Erythroblast (primary cell): ENCODE results near the gene HUS1B.

Experiments used
- GATA1 ChIP-seq: IDR thresholded peaks from 2 replicates; pipeline ENCODE4 v1.6.1; 2011; ENCODE audit warnings: low read depth, mild to moderate bottlenecking, control low read depth, low read length, moderate library complexity
- POLR2A ChIP-seq: IDR thresholded peaks from 2 replicates; pipeline ENCODE4 v1.6.1; 2011; ENCODE audit warnings: mild to moderate bottlenecking, low read length

DNA sequence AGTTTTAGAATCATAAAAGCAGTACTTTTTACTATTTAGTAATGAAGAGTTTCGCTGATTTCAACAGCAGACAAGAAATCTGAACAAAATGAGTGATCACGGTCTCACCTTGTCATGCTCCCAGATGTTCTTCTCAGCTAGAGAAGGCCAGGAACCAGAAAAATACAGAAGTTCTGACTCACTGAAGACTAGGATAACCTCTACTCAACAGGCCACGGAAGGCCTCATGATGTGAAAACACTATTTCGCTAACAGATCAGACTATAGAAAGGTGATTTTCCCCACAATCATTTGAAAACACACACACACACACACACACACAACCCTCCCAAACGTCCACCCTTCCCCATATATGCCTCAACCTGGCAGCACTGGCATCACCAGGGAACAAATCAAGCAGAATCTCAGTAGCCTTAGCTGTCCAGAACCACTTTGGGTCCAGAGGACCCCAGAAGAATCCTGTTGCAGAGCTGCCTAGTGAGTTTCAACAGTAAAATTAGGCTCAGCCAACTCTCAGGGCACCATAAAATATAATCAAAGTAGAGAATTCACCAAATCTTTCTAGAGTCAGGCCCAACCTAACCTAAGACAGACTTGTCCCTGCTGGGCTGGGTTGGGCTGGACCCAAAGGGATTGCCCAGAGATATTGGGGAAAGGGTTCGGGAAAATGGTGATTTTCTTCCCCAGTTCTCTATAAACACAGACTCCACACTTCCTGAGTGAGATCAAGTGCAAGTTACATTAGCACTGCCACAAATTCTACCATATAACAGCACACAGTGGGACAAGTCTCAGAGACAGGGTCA, 28.1 kb upstream of the HUS1B start:
- TF ChIP-seq POLR2A (no peak), GATA1 (no peak)
